Skeletal muscle tissue (tissue), 4 donors: ENCODE measurements around the gene CFAP107. TPM values are rescaled to one million over a fixed set of nuclear protein-coding genes. Genes with fewer than 3 reads are reported as not detected.

Source experiments
- H3K27ac ChIP-seq: one replicate; pipeline ENCODE4 v1.7.0; 2013; ENCODE audit warnings: mild to moderate bottlenecking, low read depth, low read length, inconsistent platforms
- H3K27me3 ChIP-seq, 3 donors: one replicate each; pipeline ENCODE4 v1.7.0; 2013; ENCODE audit warnings: low read length in 3 of 3; ENCODE audit not compliant: control insufficient read depth in 3 of 3, insufficient read depth in 3 of 3
- H3K36me3 ChIP-seq, 3 donors: one replicate each; pipeline ENCODE4 v1.7.0; 2013; ENCODE audit warnings: low read length in 3 of 3; ENCODE audit not compliant: control insufficient read depth in 3 of 3, insufficient read depth in 3 of 3
- H3K4me1 ChIP-seq, 3 donors: one replicate each; pipeline ENCODE4 v1.7.0; 2013; ENCODE audit warnings: low read length in 3 of 3, mild to moderate bottlenecking in 3 of 3; ENCODE audit not compliant: control insufficient read depth in 3 of 3, insufficient read depth in 3 of 3
- H3K4me3 ChIP-seq, 3 donors: one replicate each; pipeline ENCODE4 v1.7.0; 2013; ENCODE audit warnings: low read length in 3 of 3
- H3K9ac ChIP-seq, 3 donors: one replicate each; pipeline ENCODE4 v1.7.0; 2013; ENCODE audit warnings: low read length in 3 of 3, mild to moderate bottlenecking in 3 of 3, moderate library complexity in 2 of 3, low read depth in 1 of 3
- H3K9me3 ChIP-seq, 3 donors: one replicate each; pipeline ENCODE4 v1.7.0; 2013; ENCODE audit warnings: low read length in 3 of 3; ENCODE audit not compliant: control insufficient read depth in 3 of 3
- total RNA-seq: library from RNA; depleted of rRNA; stranded (reverse); fragments of >200 nt; gene quantifications from one replicate; pipeline ENCODE4 v1.2.3, GENCODE V29; 2014
- donor health status: Osteomylitis.

The CFAP107 gene
- total RNA-seq, 1 donor from 2014 or later, result under 0.01 TPM

GRCh38 chr1:12760256-12760795 is 14.3 kb downstream of the CFAP107 start:
- H3K9me3 ChIP-seq, result no peaks in the 10 kb centered on the region

GRCh38 chr1:12761781-12762180 is 15.8 kb downstream of the CFAP107 start:
- H3K36me3 ChIP-seq, result no peaks in the 10 kb centered on the region
- no peaks in the 10 kb centered on the region for H3K4me1 ChIP-seq
- no peak overlapping the region for H3K9ac ChIP-seq
- H3K9me3 ChIP-seq, result no peaks in the 10 kb centered on the region
- H3K4me3 ChIP-seq, result no peak overlapping the region
- no peak overlapping the region for H3K27ac ChIP-seq
- H3K27me3 ChIP-seq, result peaks cover 0 to 3% (median 0%) of the 10 kb centered on the region in 3 donors

More at GRCh38 chr1:12760256-12760795, 14.3 kb downstream of the CFAP107 start:
- Histone ChIP-seq H3K27me3 (peaks cover 0 to 10% (median 0%) of the 10 kb centered on the region in 3 donors), H3K36me3 (no peaks in the 10 kb centered on the region), H3K4me1 (no peaks in the 10 kb centered on the region), H3K27ac (no peak overlapping the region), H3K9ac (no peak overlapping the region), H3K4me3 (no peak overlapping the region)

- Histone ChIP-seq H3K9me3 (no peaks in the 10 kb centered on the region), H3K36me3 (no peaks in the 10 kb centered on the region), H3K4me3 (no peak overlapping the region), H3K4me1 (no peaks in the 10 kb centered on the region), H3K27ac (no peak overlapping the region), H3K9ac (no peak overlapping the region), H3K27me3 (peaks cover 0 to 2% (median 0%) of the 10 kb centered on the region in 3 donors)
Observed at GRCh38 chr1:12762766-12763165, 16.8 kb downstream of the CFAP107 start.

DNA sequence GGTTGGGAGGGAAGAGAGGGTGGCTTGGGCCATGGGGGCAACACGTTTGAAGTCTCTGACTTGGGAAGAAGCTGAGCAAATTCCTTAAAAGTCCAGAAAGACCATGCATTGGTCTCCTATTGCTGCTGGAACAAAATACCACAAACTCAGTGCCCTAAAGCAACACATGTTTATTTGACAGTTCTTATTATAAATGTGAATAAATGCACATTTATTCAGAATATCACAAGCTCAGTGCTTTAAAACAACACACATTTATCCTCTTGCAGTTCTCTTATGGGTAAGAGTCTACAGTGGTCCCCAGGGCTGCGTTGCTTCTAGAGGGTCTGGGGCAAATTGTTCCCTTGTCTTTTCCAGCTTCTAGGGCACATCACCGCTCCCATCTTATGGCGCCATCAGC is 17.5 kb downstream of the CFAP107 start:
- H3K27me3 ChIP-seq, result no peaks in the 10 kb centered on the region
- no peak overlapping the region for H3K27ac ChIP-seq
- H3K36me3 ChIP-seq, result no peaks in the 10 kb centered on the region

DNA sequence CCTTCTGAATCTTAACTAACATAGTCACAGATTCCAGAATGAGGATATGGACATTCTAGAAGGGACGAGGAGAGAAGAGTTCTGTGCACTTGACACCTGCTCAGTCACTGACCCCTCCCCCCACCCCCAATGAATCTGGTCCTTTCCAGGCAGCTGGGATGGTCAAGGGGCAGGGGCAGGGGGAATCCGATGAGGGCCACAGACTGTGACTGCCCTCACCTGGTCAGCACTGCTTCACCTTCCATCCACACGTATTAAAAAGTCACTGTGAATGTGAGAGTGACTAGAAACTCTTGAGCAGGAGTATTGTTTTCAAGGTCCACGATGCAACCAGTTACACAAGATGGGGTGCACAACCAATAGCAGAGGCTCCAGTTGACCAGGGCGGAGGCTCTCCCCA is 18.0 kb downstream of the CFAP107 start:
- H3K9ac ChIP-seq, result no peak overlapping the region
- no peaks in the 10 kb centered on the region for H3K9me3 ChIP-seq
- no peaks in the 10 kb centered on the region for H3K4me1 ChIP-seq
- H3K4me3 ChIP-seq, result no peak overlapping the region
- no peaks in the 10 kb centered on the region for H3K36me3 ChIP-seq
- peaks cover 0 to 3% (median 0%) of the 10 kb centered on the region in 3 donors for H3K27me3 ChIP-seq
- no peak overlapping the region for H3K27ac ChIP-seq

More for the DNA sequence above, 17.5 kb downstream of the CFAP107 start:
- H3K4me1 ChIP-seq, result no peaks in the 10 kb centered on the region
- no peak overlapping the region for H3K4me3 ChIP-seq
- no peak overlapping the region for H3K9ac ChIP-seq
- no peaks in the 10 kb centered on the region for H3K9me3 ChIP-seq

GRCh38 chr1:12769031-12769430 is 23.0 kb downstream of the CFAP107 start:
- H3K9me3 ChIP-seq, result no peaks in the 10 kb centered on the region
- H3K27me3 ChIP-seq, result peaks cover 3 to 14% (median 9%) of the 10 kb centered on the region in 3 donors
- H3K27ac ChIP-seq, result no peak overlapping the region
- no peak overlapping the region for H3K9ac ChIP-seq
- no peaks in the 10 kb centered on the region for H3K4me1 ChIP-seq
- no peak overlapping the region for H3K4me3 ChIP-seq
- no peaks in the 10 kb centered on the region for H3K36me3 ChIP-seq

DNA sequence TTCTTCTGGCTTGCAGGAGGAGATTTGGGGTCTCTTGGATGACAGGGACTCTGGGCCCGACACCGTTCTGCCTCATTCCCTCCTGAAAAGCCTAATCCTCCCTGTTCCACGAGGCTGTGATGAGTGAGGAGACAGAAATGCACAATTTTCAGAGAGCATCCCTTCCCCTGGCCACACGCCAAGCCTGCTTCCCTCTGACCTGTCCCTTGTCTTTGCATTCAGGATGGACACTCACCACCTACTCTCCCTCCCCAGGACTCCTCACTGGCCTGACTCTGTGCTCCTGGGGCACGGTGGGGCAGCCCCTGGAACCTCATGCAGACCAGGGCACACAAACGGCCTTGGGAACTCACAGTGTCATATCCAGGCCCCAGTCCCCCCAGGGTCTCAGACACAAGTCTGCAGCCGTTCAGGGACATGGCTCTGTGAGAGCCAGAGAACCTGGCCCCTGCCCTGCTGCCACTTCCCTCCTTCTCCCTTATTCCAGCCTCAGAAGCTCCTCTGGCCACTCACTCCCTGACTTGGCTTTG is 24.0 kb downstream of the CFAP107 start:
- H3K36me3 ChIP-seq, result no peaks in the 10 kb centered on the region
- no peak overlapping the region for H3K4me3 ChIP-seq
- peaks cover 3 to 14% (median 9%) of the 10 kb centered on the region in 3 donors for H3K27me3 ChIP-seq
- H3K9me3 ChIP-seq, result no peaks in the 10 kb centered on the region
- H3K4me1 ChIP-seq, result no peaks in the 10 kb centered on the region
- H3K27ac ChIP-seq, result no peak overlapping the region
- no peak overlapping the region for H3K9ac ChIP-seq

DNA sequence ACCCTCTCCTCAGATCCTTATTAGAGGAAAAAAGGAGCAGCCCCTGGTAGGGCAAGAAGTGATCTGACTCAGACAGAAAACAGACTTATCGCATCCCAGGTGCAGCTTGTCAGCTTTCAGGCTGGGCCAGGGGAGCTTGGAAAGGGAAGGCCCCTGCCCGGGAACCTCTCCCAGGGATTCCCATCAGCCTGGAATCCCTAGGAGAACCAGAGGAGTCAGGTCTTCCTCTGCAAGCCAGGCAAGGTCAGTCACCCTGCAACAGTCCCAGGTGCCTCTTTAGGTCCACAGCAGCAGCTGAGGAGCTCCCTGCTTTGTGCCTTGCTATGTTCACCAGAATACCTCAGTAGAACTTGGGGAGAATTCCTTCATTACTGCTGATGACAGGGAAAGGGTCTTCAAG is 24.6 kb downstream of the CFAP107 start:
- Histone ChIP-seq H3K9me3 (no peaks in the 10 kb centered on the region), H3K4me1 (no peaks in the 10 kb centered on the region), H3K27ac (no peak overlapping the region), H3K9ac (no peak overlapping the region), H3K36me3 (no peaks in the 10 kb centered on the region), H3K27me3 (peaks cover 3 to 14% (median 9%) of the 10 kb centered on the region in 3 donors), H3K4me3 (no peak overlapping the region)

DNA sequence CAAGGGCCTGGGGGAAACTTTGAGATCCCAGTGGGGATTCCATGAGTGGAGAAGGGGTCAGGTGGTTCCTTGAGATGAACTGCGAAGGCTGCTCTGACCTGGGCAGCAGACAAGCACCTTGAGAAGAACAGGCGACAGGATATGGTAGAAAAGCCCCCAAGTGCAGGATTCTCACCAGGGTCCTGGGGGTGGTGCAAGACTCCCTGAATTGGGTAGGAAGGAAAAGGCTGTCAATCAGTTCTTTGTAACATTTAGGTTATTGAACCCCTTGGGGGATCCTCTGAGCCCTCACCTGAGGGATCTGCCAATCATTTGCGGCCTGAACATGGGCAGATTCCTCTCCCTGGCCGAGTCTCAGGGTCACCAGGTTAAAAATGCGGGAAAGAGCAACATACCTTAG is 25.2 kb downstream of the CFAP107 start:
- no peak overlapping the region for H3K4me3 ChIP-seq
- no peak overlapping the region for H3K9ac ChIP-seq
- H3K9me3 ChIP-seq, result no peaks in the 10 kb centered on the region
- H3K4me1 ChIP-seq, result no peaks in the 10 kb centered on the region
- H3K27ac ChIP-seq, result no peak overlapping the region
- no peaks in the 10 kb centered on the region for H3K36me3 ChIP-seq
- H3K27me3 ChIP-seq, result peaks cover 3 to 14% (median 9%) of the 10 kb centered on the region in 3 donors

- Histone ChIP-seq H3K9ac (no peak overlapping the region), H3K4me3 (no peak overlapping the region), H3K27ac (no peak overlapping the region), H3K4me1 (no peaks in the 10 kb centered on the region), H3K9me3 (no peaks in the 10 kb centered on the region), H3K36me3 (no peaks in the 10 kb centered on the region), H3K27me3 (peaks cover 3 to 14% (median 9%) of the 10 kb centered on the region in 3 donors)
Observed at GRCh38 chr1:12772520-12772919, 26.5 kb downstream of the CFAP107 start.
